Stimulated activated CD4-positive, alpha-beta T cell treated with anti-CD3 and anti-CD28 coated beads, TNF-alpha, amount 100 ng/mL, for 48 hours (primary cell): Measurements from ENCODE around the gene SUSD3.

ENCODE experiments used
- DNase-seq, 3 donors: peaks; one replicate each; pipeline ENCODE4 v3.0.0-alpha.2; 2020; ENCODE audit warnings: low read depth in 3 of 3

Gene SUSD3

DNA sequence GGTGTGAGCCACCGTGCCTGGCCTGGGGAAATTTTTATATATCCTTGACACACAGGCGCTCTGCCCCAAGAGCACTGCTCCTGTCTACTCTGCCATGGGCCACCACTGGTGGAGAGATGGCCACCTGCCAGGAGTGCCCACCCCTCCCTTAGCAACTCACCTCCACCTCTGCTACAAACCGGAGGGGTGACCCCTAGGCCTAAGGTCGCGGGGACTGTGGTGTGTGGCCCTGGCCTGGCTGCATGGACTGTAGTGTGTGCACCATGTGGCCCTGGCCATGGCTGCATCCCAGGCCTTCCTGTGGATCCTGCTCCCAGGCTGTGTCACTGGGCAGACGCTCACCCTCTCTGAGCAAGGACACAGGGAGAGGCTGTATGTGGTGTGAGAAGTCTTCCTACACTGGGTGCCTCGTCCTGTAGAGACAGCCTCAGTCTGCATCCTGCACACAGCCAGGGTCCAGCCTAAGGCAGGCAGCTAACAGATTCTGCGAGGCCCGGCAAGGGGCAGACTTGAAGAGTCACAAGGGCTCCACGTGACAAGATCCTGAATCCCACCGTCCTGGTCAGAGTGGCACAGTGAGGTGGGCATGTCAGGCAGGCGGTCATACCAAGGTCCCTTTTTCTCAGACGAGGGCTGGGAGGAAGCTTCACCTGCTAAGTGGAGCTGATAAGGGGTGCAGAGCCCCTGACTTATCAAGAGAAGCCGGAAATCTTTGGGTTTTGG is 65.2 kb downstream of the SUSD3 start:
- no peak for DNase-seq

DNA sequence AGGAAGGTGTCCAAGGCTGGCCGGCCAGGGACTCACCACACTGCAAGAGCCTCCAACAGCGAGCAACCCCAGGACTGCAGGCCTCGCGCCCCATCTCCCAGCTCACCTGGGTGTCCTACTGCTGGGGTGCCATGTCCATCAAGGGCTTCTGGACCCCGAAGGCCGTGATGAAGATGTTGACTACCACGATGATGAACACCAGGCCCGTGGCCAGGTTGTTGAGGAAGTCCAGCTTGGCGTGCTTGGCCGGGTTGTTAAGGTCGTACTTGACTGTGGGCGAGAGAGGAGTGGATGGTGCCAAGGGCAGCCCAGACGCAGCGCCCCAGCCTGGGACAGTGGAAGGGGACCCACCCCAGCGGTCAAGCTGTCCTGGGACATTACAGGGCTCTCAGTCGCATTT is 66.3 kb downstream of the SUSD3 start:
- DNase-seq = no peak

DNA sequence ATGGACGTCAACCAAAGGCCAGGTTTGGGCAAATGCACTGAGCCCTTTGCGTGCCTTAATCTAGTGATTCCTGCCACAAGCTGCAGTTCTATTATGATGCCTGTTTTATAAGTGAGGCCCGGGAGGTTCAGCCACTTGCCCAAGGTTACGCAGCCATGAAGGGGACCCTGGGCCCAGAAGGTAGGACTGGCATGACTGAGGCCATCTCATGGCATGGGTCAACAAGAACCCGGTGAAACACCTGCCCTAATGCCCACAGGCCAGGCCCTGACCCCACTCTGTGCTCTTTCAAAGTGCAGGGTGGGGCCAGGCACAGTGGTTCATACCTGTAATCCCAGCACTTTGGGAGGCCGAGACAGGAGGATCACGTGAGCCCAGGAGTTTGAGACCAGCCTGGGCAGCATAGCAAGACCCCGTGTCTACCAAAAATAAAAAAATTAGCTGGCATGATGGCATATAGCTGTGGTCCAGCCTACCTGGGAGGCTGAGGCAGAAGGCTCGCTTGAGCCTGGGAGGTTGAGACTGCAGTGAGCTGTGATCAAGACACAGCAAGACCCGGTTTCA is 66.9 kb downstream of the SUSD3 start:
- DNase-seq = no peak

DNA sequence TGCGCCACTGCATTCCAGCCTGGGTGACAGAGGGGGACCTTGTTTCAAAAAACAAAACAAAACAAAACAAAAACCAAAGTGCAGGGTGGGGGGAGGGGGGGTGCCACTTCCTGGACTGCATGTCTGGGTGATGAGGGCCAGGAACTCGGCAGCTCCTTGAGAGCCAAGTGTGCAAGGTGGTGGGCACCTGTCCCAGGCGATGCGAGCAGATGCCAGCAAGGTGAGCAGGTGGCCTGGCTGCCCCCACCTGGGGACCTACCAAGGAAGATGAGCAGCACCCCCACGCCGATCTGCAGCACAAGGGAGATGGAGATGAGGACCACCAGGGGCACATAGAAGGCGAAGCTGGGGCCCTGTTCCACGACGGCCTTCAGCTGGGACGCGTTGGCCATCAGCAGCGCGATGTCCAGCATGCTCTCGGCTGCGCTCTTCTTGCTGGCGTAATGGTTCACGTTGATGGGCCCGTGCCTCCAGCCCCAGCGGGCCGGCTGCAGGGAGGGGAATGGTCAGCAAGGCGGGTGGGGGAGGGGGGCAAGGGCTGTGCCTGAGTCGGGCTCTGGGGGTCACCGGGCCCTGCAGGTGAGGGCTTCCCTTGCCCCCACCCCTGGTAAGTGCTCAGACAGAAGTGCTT is 67.8 kb downstream of the SUSD3 start:
- DNase-seq = no peak

DNA sequence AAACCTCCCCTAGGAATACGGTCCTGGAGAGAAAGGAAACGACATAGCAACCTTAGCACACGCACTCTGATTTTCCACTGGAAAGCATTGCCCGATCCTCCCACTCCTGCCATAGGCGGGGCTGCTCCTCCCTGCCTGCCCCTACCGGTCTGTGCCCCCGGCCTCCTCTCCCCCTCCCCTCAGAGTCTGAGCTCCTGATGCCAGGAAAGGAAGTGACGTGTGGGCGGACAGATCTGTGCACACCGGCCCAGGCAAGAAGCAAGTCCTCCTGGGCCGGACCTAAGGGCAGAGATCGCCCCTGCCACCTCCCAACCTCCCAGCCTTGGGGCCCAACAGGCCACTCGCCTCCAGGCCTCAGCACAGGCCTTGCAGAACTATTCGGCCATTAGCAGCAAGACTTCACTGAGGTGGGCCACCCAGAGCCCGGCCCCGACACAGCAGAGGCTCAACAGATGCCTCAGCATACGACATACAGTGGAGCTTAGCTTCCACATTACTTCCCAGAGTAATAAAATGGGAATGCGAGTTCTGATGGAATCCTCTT is 68.4 kb downstream of the SUSD3 start:
- no peak for DNase-seq

DNA sequence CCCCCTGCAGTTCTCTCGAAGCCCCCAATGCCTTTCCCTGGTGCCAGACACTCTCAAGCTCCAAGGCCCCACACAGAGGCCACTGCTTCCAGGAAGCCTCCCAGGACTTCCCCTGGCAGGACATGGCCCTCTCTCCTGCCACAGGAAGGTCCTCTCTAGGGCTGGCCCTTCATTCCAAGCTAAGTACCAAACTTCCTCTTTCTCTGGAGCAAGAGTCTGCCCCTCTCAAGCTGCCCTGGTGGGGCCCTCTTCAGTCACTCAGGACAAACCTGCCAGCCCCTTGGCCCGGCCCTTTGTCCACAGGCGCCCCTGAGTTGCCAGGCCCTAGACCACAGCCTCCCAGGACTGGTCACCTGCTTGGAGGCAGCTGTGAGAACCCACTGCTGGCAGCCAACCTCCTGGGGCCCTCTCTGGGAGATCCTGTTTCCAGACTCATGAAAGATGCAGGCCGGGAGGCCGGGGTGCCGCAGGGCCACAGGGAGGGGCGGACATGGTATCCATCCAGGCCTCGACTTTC is 69.0 kb downstream of the SUSD3 start:
- no peak for DNase-seq

DNA sequence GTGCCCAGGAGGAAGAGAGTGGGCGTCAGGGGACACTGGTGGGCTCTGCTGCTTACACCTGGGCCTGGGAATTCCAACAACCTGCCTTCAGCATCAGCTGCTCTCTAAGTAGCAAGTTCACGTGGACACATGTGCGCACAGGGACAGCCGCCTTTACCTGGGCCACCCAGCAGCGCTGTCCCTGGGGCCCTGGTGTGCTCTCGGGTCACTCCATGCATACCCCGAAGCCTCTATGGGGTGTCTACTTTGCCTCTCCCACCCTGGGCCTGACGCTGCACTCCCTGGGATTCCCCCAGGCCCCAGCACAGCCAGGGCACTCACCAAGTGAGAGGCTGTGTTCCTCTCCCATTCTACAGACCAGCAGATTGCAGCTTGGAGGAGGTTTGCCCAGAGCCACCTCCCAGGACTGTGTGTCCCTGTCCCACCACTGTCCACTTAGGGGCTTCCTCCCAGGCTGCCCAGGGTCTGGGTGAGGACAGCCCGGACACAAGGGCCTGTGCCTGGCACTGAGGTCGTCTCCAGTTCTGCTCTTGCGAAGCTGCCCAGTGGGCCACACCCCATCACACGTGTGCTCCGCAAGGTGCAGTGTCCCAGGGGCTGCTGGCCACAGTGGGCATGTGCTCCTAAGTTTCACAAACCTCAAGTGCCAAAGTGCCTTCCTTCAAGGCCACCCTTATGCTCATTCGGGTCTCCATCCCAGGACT is 69.7 kb downstream of the SUSD3 start:
- DNase-seq = no peak

DNA sequence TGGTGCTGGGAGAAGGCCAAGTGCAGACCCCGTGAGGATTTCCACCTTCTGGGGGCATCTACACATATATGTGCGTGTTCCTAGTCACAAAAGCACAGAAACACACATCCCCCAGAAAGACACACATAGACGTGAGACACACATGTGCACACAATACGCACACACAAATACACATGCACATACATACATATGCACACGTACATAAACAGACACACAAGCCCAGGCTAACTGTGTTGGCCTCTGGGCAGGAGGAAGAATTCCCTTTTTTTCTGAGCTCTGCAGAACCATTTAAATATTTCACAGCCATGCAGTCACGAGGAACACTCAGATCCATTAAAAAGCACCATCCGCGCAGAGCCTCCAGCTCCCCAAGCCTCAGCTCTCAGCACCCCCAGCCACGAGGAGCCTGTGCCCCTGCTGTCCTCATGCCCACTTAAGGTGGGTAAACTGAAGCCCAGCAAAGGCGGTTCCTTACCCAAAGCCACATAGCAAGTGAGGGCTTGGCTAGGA is 70.3 kb downstream of the SUSD3 start:
- no peak for DNase-seq

DNA sequence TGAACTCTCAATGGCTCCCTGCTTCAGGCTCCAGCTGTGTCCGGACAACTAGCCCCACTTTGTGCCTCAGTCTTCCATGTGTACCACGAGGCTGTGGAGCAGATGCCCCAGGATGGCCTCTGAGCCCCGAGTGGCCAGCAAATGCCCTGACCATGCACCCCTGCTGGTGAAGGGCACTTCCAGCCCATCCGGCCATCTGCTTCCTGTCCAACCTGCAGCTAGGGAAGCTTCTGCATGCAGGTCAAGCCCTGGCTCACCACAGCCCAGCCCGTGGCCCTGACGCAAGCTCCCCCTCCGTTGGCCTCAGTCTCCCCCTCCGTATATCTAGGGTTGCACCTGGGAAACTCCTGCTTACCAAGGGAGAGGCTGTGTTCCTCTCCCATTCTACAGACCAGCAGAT is 70.8 kb downstream of the SUSD3 start:
- no peak for DNase-seq

DNA sequence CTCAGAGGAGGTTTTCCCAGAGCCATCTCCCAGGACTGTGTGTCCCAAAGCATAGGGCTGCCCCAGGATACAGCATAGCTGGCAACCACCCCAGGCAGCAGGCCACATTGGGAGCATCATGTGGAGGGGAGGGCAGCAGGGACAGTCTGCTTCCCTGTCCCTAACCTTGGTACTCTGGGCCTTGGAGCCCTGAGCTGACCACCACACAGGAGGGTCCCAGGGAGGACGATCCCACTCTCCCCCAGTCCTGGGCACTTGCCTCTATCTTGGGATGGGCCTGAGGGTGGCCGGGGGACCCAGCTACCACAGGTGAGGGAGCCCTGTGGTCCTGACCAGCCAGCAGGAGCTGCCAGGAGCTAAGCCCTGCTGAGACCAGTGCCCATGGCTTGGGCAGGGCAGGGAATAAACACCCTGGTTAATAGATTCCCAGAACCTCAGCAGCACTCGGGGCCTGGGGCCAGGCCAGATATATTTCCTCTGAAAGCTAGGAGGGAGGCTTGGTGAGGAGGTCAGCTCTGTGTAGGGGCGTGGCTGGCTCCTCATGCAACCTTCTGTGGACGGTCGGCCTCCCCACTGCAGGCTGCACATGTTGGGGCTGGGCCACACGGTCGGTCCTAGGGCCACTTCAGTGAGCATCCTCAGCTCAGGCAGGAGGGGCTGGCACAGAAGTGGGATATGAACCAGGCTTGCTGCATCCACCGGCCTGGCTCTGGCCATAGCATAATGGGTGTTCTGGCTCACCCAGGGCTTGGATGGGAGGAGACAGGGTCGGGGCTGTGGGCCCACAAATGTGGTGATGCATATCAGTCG is 71.4 kb downstream of the SUSD3 start:
- DNase-seq = no peak

DNA sequence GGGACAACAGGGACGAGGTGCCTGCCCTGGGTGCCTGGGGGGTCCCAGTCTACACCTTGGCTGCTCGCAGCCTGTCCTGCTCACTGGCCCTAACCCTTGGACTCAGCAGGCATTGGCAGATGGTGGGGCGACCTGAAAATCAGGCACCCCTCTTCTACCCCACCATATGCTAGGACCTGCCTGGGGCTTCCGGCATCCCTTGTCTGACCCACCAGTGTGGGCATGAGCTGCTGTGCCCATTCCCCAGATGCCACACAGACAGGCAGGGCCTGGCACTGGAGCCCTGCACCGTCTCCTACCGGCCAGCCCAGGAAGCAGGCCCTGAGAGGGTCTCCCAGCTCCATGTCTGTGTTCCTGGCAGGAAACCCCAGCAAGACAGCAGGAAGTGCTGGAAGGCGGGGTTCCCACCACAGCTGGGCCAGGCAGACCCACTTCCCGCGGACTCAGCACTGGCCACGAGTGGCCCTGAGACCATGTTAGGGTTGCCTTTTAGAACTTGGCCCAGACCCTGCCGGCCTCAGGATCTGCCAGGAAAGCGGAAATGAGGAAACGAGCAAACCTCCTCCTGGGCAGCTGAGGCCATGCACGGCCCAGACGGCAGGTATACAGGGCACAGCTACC is 72.5 kb downstream of the SUSD3 start:
- DNase-seq = no peak

DNA sequence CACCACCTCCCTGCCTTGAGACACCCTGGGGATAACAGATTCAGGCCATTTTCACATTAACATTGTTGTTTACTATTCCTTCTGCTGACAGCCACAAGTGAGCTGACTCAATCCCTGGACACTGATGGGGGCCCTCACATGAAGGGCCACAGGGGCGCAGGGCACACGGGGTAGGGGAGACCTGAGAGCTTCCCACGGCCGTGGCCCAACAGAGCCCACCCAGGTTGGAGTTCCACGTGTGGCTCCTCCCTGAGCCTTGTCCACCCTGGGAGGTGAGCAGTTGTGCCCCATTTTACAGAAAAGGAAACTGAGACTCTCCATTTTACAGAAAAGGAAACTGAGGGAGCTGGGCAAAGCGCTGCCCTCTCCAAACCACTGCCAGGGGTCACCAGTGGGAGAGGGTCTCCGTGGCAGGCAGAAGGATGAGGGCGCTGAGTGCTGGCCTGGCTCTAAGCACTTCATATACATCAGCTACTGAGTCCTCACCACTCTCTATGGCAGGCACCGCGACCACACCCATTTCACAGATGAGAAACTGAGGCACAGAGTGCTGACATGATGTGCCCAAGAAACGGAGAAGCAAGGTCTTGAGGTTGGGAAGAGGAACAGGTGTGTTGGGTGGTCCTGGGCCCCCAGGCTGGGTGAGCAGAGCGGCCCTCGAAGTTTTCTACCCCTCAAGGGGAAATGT is 73.2 kb downstream of the SUSD3 start:
- DNase-seq = no peak

DNA sequence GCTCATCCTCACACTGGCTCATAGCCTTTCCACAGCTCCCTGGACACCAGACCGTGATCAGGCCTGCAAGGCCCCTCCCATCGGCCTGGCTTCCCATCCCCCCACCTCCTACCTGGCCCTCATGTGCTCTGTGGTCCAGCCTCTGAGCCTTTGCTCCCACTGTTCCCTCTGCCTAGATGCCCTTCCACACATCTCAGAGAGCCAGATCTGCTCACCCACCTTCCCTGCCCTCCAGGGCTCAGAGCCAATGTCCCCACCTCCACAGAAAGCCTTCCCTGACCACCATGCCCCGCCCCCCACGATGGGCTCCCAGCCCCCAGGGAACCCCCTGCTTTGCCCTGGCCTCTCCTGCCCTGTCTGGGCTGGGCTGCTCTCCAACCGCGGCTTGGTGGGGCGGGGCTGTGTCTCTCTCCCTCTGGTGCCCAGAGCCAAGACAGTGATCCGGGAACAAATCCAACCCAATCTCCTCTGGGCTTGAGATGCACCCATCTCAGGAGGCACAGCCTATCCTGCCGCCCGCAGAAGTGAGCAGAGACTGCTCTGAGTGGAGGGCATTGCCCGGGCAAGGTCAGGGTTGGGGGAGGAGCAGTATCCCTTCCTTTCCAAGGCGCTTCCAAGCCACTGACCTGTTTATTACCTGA is 73.9 kb downstream of the SUSD3 start:
- no peak for DNase-seq

DNA sequence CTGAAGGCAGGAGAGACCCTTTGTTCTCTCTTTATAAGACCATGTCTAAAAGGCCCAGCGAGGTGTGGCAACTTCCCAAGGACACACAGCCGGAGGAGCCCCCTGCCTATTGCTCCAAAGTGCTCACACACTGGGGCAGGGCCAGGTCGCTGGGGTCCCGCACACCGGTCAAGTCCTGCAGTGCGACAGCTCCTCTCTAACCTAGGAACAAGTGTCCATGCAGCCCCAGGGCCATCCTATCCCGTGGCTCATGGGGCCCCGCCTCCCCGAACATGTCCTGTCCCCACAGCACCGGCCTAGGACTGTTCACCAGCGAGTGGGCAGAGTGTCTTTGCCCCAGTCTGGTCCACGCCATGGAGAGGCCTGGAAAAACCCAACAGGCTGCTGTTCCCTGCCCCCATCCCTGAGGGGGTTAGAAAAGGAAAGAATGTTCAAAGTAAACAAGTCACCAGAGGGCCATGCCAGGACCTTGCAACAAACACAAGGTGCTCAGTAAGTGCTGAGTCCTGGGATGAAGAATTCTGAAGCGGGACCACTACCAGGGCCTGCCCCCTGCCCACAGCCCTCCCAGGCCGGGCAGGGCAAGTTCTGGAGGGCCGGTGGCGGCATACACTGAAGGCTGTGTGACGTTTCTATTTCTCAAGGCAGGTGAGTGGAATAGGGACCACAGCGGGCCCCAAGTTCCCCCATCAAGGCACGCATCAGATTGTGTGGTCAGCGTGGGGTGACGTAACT is 74.6 kb downstream of the SUSD3 start:
- peak in 1 of 3 donors; percentile 26 for DNase-seq

DNA sequence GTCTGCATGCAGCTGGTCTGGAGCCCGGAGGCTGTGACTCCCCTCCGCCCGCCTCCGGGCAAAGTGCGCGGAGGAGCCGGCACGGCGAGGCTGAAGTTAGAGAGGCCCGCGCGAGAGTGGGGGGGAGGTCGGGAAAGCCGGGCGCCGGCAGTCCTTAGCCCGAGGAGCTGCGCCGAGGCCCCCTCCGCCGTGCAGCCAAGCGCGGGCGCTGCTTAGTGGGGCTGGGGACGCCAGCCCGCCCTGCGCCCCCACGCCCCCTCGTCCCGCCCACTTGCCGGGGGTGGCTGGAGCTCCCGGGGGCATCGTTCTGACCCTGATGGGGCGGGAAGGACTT is 75.1 kb downstream of the SUSD3 start:
- DNase-seq = no peak

DNA sequence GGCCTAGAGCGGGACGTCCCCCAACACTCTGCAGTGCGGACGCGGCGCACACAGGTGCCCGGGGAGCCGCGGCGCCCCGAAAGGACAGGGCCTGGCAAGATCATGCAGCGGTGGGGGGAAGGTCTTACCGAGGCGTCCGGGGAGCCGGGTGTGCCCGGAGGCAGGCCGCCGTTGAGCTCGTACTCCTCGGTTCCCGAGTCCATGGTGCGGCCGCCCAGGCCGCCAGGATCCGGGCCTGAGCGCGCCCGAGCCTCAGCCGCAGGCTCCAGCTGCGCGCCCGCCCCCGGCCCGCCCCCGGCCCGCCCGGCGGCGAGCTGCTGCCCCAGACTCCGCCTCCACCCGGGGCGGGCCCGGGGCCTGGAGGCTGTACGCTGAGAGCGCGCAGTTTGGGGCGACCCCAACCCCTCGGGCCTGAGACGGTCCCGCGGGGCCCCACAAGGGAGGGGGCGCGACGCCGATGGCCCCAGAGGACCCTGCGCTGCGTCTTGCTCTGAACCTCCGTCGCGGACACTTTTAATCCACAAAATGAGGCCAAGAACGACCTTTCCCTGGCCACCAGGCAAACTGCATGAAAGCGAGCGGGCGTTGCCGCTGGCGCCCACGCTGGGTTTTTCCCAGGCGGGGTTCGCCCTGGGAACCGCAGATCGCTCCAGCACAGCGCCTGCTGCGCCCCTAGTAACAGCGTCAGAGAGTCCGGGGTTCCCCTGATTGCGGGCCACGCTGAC is 75.7 kb downstream of the SUSD3 start, which contains the start of gene NINJ1:
TSS of gene NINJ1 (minus strand) at position 237 of the 725 bp plus-strand sequence. CDS start at position 203, 34 bp downstream.
- DNase-seq = peak; percentile 73 to 80 (median 79)
